Astrocyte (in vitro differentiated cells and primary cell): ENCODE measurements around the gene CD63. TPM values are rescaled to one million over a fixed set of nuclear protein-coding genes. Genes with fewer than 3 reads are reported as not detected.

Experiments used
- DNase-seq: peaks from one replicate; pipeline ENCODE4 v3.0.0-alpha.2; 2010; ENCODE audit warnings: low read depth
- FAIRE-seq: peaks from 2 replicates; lab custom pipeline; 2011; peaks lifted over from hg19 to GRCh38; lab: Jason Lieb, UNC
- H2AFZ ChIP-seq: 2 replicates; pipeline ENCODE4 v1.6.0; 2012; ENCODE audit warnings: low read depth, low read length, inconsistent platforms
- H3K27ac ChIP-seq: 2 replicates; pipeline ENCODE4 v1.5.1; 2011; ENCODE audit warnings: low read depth, low read length, inconsistent platforms
- H3K27me3 ChIP-seq: 2 replicates; pipeline ENCODE4 v1.6.0; 2011; ENCODE audit warnings: low read length, inconsistent platforms; ENCODE audit not compliant: insufficient read depth
- H3K36me3 ChIP-seq: 2 replicates; pipeline ENCODE4 v1.5.1; 2011; ENCODE audit warnings: low read length, inconsistent platforms; ENCODE audit not compliant: insufficient read depth
- H3K4me1 ChIP-seq: 2 replicates; pipeline ENCODE4 v1.5.1; 2011; ENCODE audit warnings: low read length, inconsistent platforms; ENCODE audit not compliant: insufficient read depth
- H3K4me2 ChIP-seq: 2 replicates; pipeline ENCODE4 v1.6.0; 2012; ENCODE audit warnings: low read length, inconsistent platforms
- H3K4me3 ChIP-seq: 2 replicates; pipeline ENCODE4 v1.5.1; 2011; ENCODE audit warnings: low read depth, mild to moderate bottlenecking, low read length, inconsistent platforms; ENCODE audit not compliant: insufficient read depth
- H3K79me2 ChIP-seq: 2 replicates; pipeline ENCODE4 v1.6.0; 2012; ENCODE audit warnings: mild to moderate bottlenecking, low read length, inconsistent platforms; ENCODE audit not compliant: insufficient read depth
- H3K9ac ChIP-seq: 2 replicates; pipeline ENCODE4 v1.6.0; 2012; ENCODE audit warnings: mild to moderate bottlenecking, low read length, inconsistent platforms
- H3K9me3 ChIP-seq: 2 replicates; pipeline ENCODE4 v1.5.1; 2012; ENCODE audit warnings: low read depth, mild to moderate bottlenecking, low read length, inconsistent platforms; ENCODE audit not compliant: insufficient read depth
- H4K20me1 ChIP-seq: 2 replicates; pipeline ENCODE4 v1.6.0; 2012; ENCODE audit warnings: low read length, inconsistent platforms; ENCODE audit not compliant: insufficient read depth
- H3K27ac Mint-ChIP-seq: one replicate; pipeline ENCODE4 v1.8.0; 2021; ENCODE audit warnings: mild to moderate bottlenecking, mixed read lengths; ENCODE audit not compliant: unreplicated experiment
- H3K27me3 Mint-ChIP-seq: one replicate; pipeline ENCODE4 v1.8.0; 2021; ENCODE audit warnings: low read depth, mixed read lengths; ENCODE audit not compliant: unreplicated experiment
- H3K36me3 Mint-ChIP-seq: one replicate; pipeline ENCODE4 v1.8.0; 2021; ENCODE audit warnings: low read depth, mixed read lengths; ENCODE audit not compliant: unreplicated experiment
- H3K4me1 Mint-ChIP-seq: one replicate; pipeline ENCODE4 v1.8.0; 2021; ENCODE audit warnings: low read depth, mixed read lengths; ENCODE audit not compliant: unreplicated experiment
- H3K4me3 Mint-ChIP-seq: one replicate; pipeline ENCODE4 v1.8.0; 2021; ENCODE audit warnings: mild to moderate bottlenecking, moderate library complexity, mixed read lengths; ENCODE audit not compliant: unreplicated experiment
- H3K9me3 Mint-ChIP-seq: one replicate; pipeline ENCODE4 v1.8.0; 2021; ENCODE audit warnings: mild to moderate bottlenecking, mixed read lengths; ENCODE audit not compliant: unreplicated experiment
- CTCF ChIP-seq: IDR thresholded peaks from 2 replicates; pipeline ENCODE4 v1.5.1; 2011; ENCODE audit warnings: low read depth, mild to moderate bottlenecking, inconsistent platforms, low read length, moderate library complexity; ENCODE audit not compliant: insufficient read depth
- EZH2 ChIP-seq: IDR thresholded peaks from 2 replicates; pipeline ENCODE4 v1.6.1; 2012; ENCODE audit warnings: mild to moderate bottlenecking, low read length, inconsistent platforms; ENCODE audit not compliant: insufficient read depth
- total RNA-seq: library from RNA; stranded (reverse); gene quantifications from 2 replicates; pipeline ENCODE4 v1.2.1, GENCODE V29; 2021

Gene CD63
- total RNA-seq, 1 donor from 2014 or later, result 1,014 TPM

GRCh38 chr12:55704824-55705718, 23.7 kb downstream of the CD63 start:
- Histone ChIP-seq H3K4me2 (peak overlapping the region; percentile 90), H3K9ac (no peak overlapping the region), H3K79me2 (peaks cover 37% of the 10 kb centered on the region), H3K36me3 (no peaks in the 10 kb centered on the region), H3K9me3 (no peaks in the 10 kb centered on the region), H3K4me3 (no peak overlapping the region), H3K27me3 (peaks cover 3% of the 10 kb centered on the region), H3K4me1 (peaks cover 12% of the 10 kb centered on the region), H2AFZ (no peak overlapping the region), H3K27ac (no peak overlapping the region), H4K20me1 (peaks cover 4% of the 10 kb centered on the region)
- FAIRE-seq (no peak), DNase-seq (no peak)
- no peak for TF ChIP-seq EZH2
- Mint-ChIP-seq H3K27ac (no peak overlapping the region), H3K27me3 (peaks cover 20% of the 10 kb centered on the region), H3K9me3 (no peaks in the 10 kb centered on the region), H3K4me3 (no peak overlapping the region), H3K4me1 (peaks cover 17% of the 10 kb centered on the region), H3K36me3 (peaks cover 3% of the 10 kb centered on the region)

- Histone ChIP-seq H3K27ac (no peak overlapping the region), H3K36me3 (no peaks in the 10 kb centered on the region), H3K9me3 (no peaks in the 10 kb centered on the region), H3K4me1 (peaks cover 12% of the 10 kb centered on the region), H3K4me2 (no peak overlapping the region), H3K9ac (no peak overlapping the region), H3K79me2 (peaks cover 37% of the 10 kb centered on the region), H2AFZ (no peak overlapping the region), H3K4me3 (no peak overlapping the region), H4K20me1 (peaks cover 4% of the 10 kb centered on the region), H3K27me3 (peaks cover 3% of the 10 kb centered on the region)
- Mint-ChIP-seq H3K27ac (no peak overlapping the region), H3K4me1 (peaks cover 17% of the 10 kb centered on the region), H3K36me3 (peaks cover 3% of the 10 kb centered on the region), H3K4me3 (no peak overlapping the region), H3K9me3 (no peaks in the 10 kb centered on the region), H3K27me3 (peaks cover 13% of the 10 kb centered on the region)
- no peak for TF ChIP-seq EZH2
- no peak for TF ChIP-seq CTCF
- peak; percentile 54 for DNase-seq
- FAIRE-seq, result no peak
These were observed 24.7 kb downstream of the CD63 start for GRCh38 chr12:55703901-55704761.

GRCh38 chr12:55703288-55703687, 25.5 kb downstream of the CD63 start:
- H3K9ac ChIP-seq, result no peak overlapping the region
- H3K4me3 ChIP-seq, result no peak overlapping the region
- H3K4me2 ChIP-seq, result no peak overlapping the region
- FAIRE-seq (no peak), DNase-seq (no peak)
- Mint-ChIP-seq H3K9me3 (no peaks in the 10 kb centered on the region), H3K4me1 (peaks cover 14% of the 10 kb centered on the region), H3K36me3 (peaks cover 3% of the 10 kb centered on the region), H3K4me3 (no peak overlapping the region), H3K27ac (no peak overlapping the region), H3K27me3 (peaks cover 10% of the 10 kb centered on the region)
- TF ChIP-seq EZH2, result no peak
- no peak for TF ChIP-seq CTCF
- no peaks in the 10 kb centered on the region for H3K27me3 ChIP-seq
- H3K27ac ChIP-seq, result no peak overlapping the region
- no peaks in the 10 kb centered on the region for H3K9me3 ChIP-seq
- no peak overlapping the region for H2AFZ ChIP-seq
- peaks cover 37% of the 10 kb centered on the region for H3K79me2 ChIP-seq
- H4K20me1 ChIP-seq, result peaks cover 4% of the 10 kb centered on the region
- no peaks in the 10 kb centered on the region for H3K36me3 ChIP-seq
- H3K4me1 ChIP-seq, result peaks cover 12% of the 10 kb centered on the region
